ENCODE measurements around the gene DPP7.

DPP7 gene

GRCh38 chr9:137158625-137159024, 44.1 kb upstream of the DPP7 start:
- Histone ChIP-seq H3K4me1 (ENCODE audit: control insufficient read depth, insufficient read depth, low read length, poor library complexity, severe bottlenecking) (peaks cover 27% of the 10 kb centered on the region), H3K27ac (ENCODE audit: insufficient read depth, low read length, poor library complexity, severe bottlenecking) (no peak overlapping the region), H3K27me3 (replicated peaks; ENCODE audit: control insufficient read depth, insufficient read depth, low read length, poor library complexity, severe bottlenecking) (peaks cover 30% of the 10 kb centered on the region), H3K4me3 (ENCODE audit: insufficient read depth, low read depth, low read length, poor library complexity, severe bottlenecking) (no peak overlapping the region), H3K9me3 (ENCODE audit: control insufficient read depth, low read length) (no peaks in the 10 kb centered on the region), H3K36me3 (ENCODE audit: control insufficient read depth, insufficient read depth, low read length) (no peaks in the 10 kb centered on the region)
- DNase-seq: no peak

- H3K27me3 ChIP-seq (replicated peaks; ENCODE audit: control insufficient read depth, insufficient read depth, low read length, poor library complexity, severe bottlenecking): peaks cover 30% of the 10 kb centered on the region
- peaks cover 24% of the 10 kb centered on the region for H3K4me1 ChIP-seq (ENCODE audit: control insufficient read depth, insufficient read depth, low read length, poor library complexity, severe bottlenecking)
- H3K27ac ChIP-seq (ENCODE audit: insufficient read depth, low read length, poor library complexity, severe bottlenecking): no peak overlapping the region
- H3K36me3 ChIP-seq (ENCODE audit: control insufficient read depth, insufficient read depth, low read length): no peaks in the 10 kb centered on the region
- H3K4me3 ChIP-seq (ENCODE audit: insufficient read depth, low read depth, low read length, poor library complexity, severe bottlenecking): no peak overlapping the region
- DNase-seq: no peak
- H3K9me3 ChIP-seq (ENCODE audit: control insufficient read depth, low read length): no peaks in the 10 kb centered on the region
Observed at GRCh38 chr9:137157618-137158415, 43.3 kb upstream of the DPP7 start.

DNA sequence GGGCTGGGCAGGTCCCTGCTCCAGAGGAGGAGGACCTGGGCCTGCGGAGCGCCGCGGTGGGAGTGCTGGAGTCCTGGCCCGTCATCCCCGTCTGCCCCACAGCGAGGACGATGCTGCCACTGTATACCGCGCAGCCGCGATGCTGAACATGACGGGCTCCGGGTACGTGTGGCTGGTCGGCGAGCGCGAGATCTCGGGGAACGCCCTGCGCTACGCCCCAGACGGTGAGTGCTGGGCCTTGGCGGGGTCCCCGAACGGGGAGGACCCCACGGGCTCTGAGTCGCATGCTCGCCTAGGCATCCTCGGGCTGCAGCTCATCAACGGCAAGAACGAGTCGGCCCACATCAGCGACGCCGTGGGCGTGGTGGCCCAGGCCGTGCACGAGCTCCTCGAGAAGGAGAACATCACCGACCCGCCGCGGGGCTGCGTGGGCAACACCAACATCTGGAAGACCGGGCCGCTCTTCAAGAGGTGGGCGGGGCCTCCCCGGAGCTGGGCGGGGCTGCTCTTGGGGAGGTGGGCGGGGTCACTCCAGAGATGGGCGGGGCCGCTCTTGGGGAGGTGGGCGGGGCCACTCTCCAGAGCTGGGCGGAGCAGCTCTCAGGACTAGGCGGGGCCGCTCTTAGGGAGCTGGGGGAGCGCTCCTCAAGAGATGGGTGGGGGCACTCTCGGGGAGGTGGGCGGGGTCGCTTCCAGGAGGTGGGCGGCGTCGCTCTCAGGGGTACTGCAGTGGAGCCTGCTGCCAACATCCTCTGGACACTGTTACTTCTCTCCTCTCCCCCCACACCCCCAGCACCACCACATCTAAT, 42.2 kb upstream of the DPP7 start:
- no peak overlapping the region for H3K27ac ChIP-seq (ENCODE audit: insufficient read depth, low read length, poor library complexity, severe bottlenecking)

DNA sequence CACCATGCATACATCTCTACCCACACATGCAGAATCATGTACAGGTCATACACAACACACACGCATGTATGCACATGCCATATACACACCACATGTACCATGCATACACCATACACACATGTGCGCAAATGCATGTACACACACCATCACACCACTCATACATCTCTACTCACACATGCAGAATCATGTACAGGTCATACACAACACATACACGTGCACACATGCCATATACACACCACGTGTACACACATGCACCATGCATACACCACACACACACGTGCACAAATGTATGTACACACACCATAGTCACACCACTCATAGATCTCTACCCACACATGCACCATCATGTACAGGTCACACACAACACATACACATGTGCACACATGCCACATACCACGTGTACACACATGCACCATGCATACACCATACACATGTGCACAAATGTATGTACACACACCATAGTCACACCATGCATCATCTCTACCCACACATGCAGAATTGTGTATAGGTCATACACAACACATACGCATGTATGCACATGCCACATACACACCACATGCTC, 38.4 kb upstream of the DPP7 start:
- Histone ChIP-seq H3K4me1 (ENCODE audit: control insufficient read depth, insufficient read depth, low read length, poor library complexity, severe bottlenecking) (peaks cover 12% of the 10 kb centered on the region), H3K4me3 (ENCODE audit: insufficient read depth, low read depth, low read length, poor library complexity, severe bottlenecking) (no peak overlapping the region), H3K36me3 (ENCODE audit: control insufficient read depth, insufficient read depth, low read length) (no peaks in the 10 kb centered on the region), H3K27me3 (replicated peaks; ENCODE audit: control insufficient read depth, insufficient read depth, low read length, poor library complexity, severe bottlenecking) (peaks cover 3% of the 10 kb centered on the region), H3K27ac (ENCODE audit: insufficient read depth, low read length, poor library complexity, severe bottlenecking) (no peak overlapping the region), H3K9me3 (ENCODE audit: control insufficient read depth, low read length) (no peaks in the 10 kb centered on the region)
- no peak for DNase-seq

More for the DNA sequence above, 42.2 kb upstream of the DPP7 start:
- peak; percentile 30 to 49 (median 46) for DNase-seq
- H3K9me3 ChIP-seq (ENCODE audit: control insufficient read depth, low read length): no peaks in the 10 kb centered on the region
- peaks cover 19% of the 10 kb centered on the region for H3K4me1 ChIP-seq (ENCODE audit: control insufficient read depth, insufficient read depth, low read length, poor library complexity, severe bottlenecking)
- H3K36me3 ChIP-seq (ENCODE audit: control insufficient read depth, insufficient read depth, low read length): no peaks in the 10 kb centered on the region
- H3K4me3 ChIP-seq (ENCODE audit: insufficient read depth, low read depth, low read length, poor library complexity, severe bottlenecking): no peak overlapping the region
- H3K27me3 ChIP-seq (replicated peaks; ENCODE audit: control insufficient read depth, insufficient read depth, low read length, poor library complexity, severe bottlenecking): peaks cover 23% of the 10 kb centered on the region

DNA sequence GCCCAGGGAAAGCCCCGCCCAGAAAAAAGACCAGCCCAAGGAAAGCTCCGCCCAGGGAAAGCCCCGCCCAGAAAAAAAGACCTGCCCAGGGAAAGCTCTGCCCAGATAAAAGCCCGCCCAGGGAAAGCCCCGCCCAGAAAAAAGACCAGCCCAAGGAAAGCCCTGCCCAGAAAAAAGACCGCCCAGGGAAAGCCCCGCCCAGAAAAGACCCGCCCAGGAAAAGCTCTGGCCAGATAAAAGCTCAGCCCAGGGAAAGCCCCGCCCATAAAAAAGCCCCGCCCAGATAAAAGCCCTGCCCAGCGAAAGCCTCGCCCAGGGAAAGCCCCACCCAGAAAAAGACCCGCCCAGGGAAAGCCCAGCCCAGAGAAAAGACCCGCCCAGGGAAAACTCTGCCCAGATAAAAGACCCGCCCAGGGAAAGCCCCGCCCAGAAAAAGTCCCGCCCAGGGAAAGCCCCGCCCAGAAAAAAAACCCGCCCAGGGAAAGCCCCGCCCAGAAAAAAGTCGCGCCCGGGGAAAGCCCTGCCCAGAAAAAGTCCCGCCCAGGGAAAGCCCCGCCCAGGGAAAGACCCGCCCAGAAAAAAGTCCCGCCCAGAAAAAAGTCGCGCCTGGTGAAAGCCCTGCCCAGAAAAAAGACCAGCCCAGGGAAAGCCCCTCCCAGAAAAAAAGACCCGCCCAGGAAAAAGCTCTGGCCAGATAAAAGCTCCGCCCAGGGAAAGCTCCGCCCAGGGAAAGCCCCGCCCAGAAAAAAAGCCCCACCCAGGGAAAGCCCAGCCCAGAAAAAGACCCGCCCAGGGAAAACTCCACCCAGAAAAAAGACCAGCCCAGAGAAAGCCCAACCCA, 36.3 kb upstream of the DPP7 start:
- H3K36me3 ChIP-seq (ENCODE audit: control insufficient read depth, insufficient read depth, low read length): no peaks in the 10 kb centered on the region
- no peak overlapping the region for H3K27ac ChIP-seq (ENCODE audit: insufficient read depth, low read length, poor library complexity, severe bottlenecking)
- H3K4me1 ChIP-seq (ENCODE audit: control insufficient read depth, insufficient read depth, low read length, poor library complexity, severe bottlenecking): no peaks in the 10 kb centered on the region
- peak in 2 of 3 donors; percentile 18 to 45 for DNase-seq
- H3K9me3 ChIP-seq (ENCODE audit: control insufficient read depth, low read length): no peaks in the 10 kb centered on the region
- H3K27me3 ChIP-seq (replicated peaks; ENCODE audit: control insufficient read depth, insufficient read depth, low read length, poor library complexity, severe bottlenecking): no peaks in the 10 kb centered on the region
- no peak overlapping the region for H3K4me3 ChIP-seq (ENCODE audit: insufficient read depth, low read depth, low read length, poor library complexity, severe bottlenecking)

GRCh38 chr9:137149942-137150616, 35.5 kb upstream of the DPP7 start:
- Histone ChIP-seq H3K27ac (ENCODE audit: insufficient read depth, low read length, poor library complexity, severe bottlenecking) (no peak overlapping the region), H3K4me1 (ENCODE audit: control insufficient read depth, insufficient read depth, low read length, poor library complexity, severe bottlenecking) (no peaks in the 10 kb centered on the region), H3K9me3 (ENCODE audit: control insufficient read depth, low read length) (no peaks in the 10 kb centered on the region), H3K36me3 (ENCODE audit: control insufficient read depth, insufficient read depth, low read length) (no peaks in the 10 kb centered on the region), H3K27me3 (replicated peaks; ENCODE audit: control insufficient read depth, insufficient read depth, low read length, poor library complexity, severe bottlenecking) (no peaks in the 10 kb centered on the region), H3K4me3 (ENCODE audit: insufficient read depth, low read depth, low read length, poor library complexity, severe bottlenecking) (no peak overlapping the region)
- no peak for DNase-seq

DNA sequence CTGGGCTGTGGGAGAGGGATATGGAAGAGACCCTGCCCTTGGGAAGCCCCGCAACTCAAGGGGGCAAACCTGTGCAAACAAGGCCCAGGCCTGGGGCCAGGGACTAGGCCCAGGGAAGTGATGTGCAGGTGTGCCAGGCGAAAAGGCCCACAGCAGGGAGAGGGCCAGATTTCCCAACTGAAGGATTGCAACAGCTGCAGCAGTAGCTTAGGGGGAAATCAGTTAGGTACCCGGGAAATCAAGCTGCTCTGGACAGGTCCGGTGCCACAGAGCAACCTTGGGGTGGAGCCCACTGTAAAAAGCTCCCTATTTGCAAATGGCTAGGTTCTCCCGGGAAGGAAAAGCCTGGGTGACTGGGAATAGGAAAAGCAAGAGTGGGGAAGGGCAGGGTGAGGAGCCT, 34.8 kb upstream of the DPP7 start:
- H3K27ac ChIP-seq (ENCODE audit: insufficient read depth, low read length, poor library complexity, severe bottlenecking): no peak overlapping the region
- H3K9me3 ChIP-seq (ENCODE audit: control insufficient read depth, low read length): no peaks in the 10 kb centered on the region
- H3K36me3 ChIP-seq (ENCODE audit: control insufficient read depth, insufficient read depth, low read length): no peaks in the 10 kb centered on the region
- H3K4me3 ChIP-seq (ENCODE audit: insufficient read depth, low read depth, low read length, poor library complexity, severe bottlenecking): no peak overlapping the region
- H3K27me3 ChIP-seq (replicated peaks; ENCODE audit: control insufficient read depth, insufficient read depth, low read length, poor library complexity, severe bottlenecking): no peaks in the 10 kb centered on the region
- no peaks in the 10 kb centered on the region for H3K4me1 ChIP-seq (ENCODE audit: control insufficient read depth, insufficient read depth, low read length, poor library complexity, severe bottlenecking)
- no peak for DNase-seq

DNA sequence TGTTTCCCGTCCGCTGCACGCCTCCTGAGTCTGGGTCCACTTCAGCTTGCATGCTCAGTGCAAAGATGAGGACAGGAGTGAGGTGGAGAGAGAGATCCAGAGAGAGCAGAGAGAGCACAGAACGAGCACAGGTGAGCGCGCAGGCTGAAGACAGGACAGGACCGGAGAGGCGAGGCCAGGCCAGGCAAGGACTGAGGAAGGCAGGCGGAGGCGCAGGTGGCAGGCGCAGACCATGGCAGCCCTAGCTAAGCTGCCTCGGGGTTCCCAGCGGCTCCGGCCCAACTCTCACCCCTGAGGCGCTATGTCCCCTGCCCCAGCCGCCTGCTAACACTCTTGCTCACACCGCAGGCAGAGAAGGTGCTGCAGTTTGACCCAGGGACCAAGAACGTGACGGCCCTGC, 34.1 kb upstream of the DPP7 start:
- Histone ChIP-seq H3K9me3 (ENCODE audit: control insufficient read depth, low read length) (no peaks in the 10 kb centered on the region), H3K36me3 (ENCODE audit: control insufficient read depth, insufficient read depth, low read length) (no peaks in the 10 kb centered on the region), H3K4me3 (ENCODE audit: insufficient read depth, low read depth, low read length, poor library complexity, severe bottlenecking) (no peak overlapping the region), H3K27ac (ENCODE audit: insufficient read depth, low read length, poor library complexity, severe bottlenecking) (no peak overlapping the region), H3K27me3 (replicated peaks; ENCODE audit: control insufficient read depth, insufficient read depth, low read length, poor library complexity, severe bottlenecking) (no peaks in the 10 kb centered on the region), H3K4me1 (ENCODE audit: control insufficient read depth, insufficient read depth, low read length, poor library complexity, severe bottlenecking) (no peaks in the 10 kb centered on the region)
- no peak for DNase-seq

- no peak for DNase-seq
- Histone ChIP-seq H3K4me3 (ENCODE audit: insufficient read depth, low read depth, low read length, poor library complexity, severe bottlenecking) (no peak overlapping the region), H3K27ac (ENCODE audit: insufficient read depth, low read length, poor library complexity, severe bottlenecking) (no peak overlapping the region), H3K27me3 (replicated peaks; ENCODE audit: control insufficient read depth, insufficient read depth, low read length, poor library complexity, severe bottlenecking) (peaks cover under 1% of the 10 kb centered on the region), H3K4me1 (ENCODE audit: control insufficient read depth, insufficient read depth, low read length, poor library complexity, severe bottlenecking) (no peaks in the 10 kb centered on the region), H3K9me3 (ENCODE audit: control insufficient read depth, low read length) (no peaks in the 10 kb centered on the region), H3K36me3 (ENCODE audit: control insufficient read depth, insufficient read depth, low read length) (no peaks in the 10 kb centered on the region)
Observed at GRCh38 chr9:137148242-137148641, 33.7 kb upstream of the DPP7 start.

All from effector memory CD4-positive, alpha-beta T cell (primary cell).